Choroid plexus epithelial cell (primary cell): Measurements from ENCODE around the gene FOXP4.

Experiments
- DNase-seq: peaks from one replicate; pipeline ENCODE4 v3.0.0-alpha.2; 2010; ENCODE audit warnings: low read depth
- H3K4me3 ChIP-seq: 2 replicates; pipeline ENCODE4 v1.5.1; 2011; ENCODE audit warnings: low read depth, mild to moderate bottlenecking, control low read depth, low read length, moderate library complexity
- TF ChIP-seq, protein P1 (sequence below): conservative IDR thresholded peaks from 2 replicates; pipeline ENCODE4 v1.5.1; 2011; ENCODE audit warnings: low read depth, mild to moderate bottlenecking, control low read depth, inconsistent platforms, low read length, moderate library complexity

The FOXP4 gene

DNA sequence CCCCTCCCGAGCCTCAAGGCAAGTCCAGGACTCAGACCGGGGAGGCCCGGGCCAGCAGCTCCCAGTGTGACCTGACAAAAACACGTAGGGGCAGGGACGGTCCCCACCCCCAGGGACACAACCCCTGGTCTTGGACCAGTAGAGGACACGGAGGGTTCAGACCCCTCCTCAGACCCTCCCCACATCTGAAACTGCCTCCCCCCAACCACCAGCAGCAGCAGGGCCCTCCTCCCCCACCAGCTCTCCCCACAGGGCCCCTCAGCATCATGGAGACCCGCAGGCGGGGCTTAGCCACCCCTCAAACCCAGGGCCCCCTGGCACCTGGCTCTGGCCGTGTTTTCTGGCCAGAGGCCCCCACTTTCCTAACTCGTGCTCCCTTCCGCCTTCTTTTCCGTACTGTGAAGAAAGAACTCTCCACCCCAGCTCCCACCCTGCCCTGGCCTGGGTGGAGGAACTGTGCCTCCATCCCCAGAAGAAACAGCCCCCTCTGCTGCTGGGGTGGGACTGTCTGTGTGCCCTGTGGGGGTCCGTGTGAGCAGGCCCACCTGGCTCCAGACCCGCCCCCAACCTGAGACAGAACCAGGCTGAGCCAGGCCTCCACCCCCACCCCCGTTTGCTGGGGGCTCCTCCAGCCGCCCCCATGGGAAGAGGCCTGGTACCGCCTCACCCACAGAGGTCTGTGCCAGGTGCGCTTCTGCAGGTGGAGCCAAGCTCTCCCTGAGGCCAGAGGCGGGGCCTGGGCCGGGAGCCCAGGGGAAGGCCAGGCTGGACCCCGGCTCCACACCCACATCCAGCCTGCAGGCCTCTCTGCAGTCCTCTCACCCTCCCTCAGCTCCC lies 53.1 kb downstream of the FOXP4 start:
- TF ChIP-seq, protein P1, sequence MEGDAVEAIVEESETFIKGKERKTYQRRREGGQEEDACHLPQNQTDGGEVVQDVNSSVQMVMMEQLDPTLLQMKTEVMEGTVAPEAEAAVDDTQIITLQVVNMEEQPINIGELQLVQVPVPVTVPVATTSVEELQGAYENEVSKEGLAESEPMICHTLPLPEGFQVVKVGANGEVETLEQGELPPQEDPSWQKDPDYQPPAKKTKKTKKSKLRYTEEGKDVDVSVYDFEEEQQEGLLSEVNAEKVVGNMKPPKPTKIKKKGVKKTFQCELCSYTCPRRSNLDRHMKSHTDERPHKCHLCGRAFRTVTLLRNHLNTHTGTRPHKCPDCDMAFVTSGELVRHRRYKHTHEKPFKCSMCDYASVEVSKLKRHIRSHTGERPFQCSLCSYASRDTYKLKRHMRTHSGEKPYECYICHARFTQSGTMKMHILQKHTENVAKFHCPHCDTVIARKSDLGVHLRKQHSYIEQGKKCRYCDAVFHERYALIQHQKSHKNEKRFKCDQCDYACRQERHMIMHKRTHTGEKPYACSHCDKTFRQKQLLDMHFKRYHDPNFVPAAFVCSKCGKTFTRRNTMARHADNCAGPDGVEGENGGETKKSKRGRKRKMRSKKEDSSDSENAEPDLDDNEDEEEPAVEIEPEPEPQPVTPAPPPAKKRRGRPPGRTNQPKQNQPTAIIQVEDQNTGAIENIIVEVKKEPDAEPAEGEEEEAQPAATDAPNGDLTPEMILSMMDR: no peak
- DNase-seq: no peak
- H3K4me3 ChIP-seq: no peak overlapping the region

DNA sequence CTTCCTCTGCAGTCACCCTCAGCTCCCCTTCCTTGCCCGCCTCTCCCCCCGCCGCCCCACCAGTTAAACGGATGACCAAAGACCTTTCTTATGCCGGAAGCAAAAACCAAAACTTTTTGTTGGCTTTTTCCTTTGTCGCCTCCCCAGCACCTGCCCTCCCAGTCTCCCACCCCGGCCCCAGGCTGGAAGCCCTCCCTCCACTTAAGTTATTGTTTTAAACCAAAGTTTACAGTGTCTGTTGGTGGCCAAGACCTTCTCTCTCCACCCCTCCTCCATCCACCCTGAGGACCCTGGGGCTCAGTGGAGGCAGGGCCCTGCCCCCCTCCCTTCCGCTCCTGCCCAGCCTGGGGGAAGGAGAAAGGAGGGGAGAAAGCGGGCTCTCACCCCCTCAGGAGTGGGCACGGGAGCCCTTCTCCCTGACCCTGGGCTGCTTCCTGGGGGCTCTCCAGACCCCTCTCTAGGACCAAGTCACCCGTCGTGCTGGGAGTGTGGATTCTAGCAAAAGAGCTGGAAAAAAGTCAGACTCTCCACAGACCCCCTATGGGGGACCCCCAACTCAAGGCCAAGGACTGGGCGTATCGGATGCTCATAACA lies 53.8 kb downstream of the FOXP4 start:
- H3K4me3 ChIP-seq: no peak overlapping the region
- no peak for DNase-seq
- TF ChIP-seq, protein P1: no peak

DNA sequence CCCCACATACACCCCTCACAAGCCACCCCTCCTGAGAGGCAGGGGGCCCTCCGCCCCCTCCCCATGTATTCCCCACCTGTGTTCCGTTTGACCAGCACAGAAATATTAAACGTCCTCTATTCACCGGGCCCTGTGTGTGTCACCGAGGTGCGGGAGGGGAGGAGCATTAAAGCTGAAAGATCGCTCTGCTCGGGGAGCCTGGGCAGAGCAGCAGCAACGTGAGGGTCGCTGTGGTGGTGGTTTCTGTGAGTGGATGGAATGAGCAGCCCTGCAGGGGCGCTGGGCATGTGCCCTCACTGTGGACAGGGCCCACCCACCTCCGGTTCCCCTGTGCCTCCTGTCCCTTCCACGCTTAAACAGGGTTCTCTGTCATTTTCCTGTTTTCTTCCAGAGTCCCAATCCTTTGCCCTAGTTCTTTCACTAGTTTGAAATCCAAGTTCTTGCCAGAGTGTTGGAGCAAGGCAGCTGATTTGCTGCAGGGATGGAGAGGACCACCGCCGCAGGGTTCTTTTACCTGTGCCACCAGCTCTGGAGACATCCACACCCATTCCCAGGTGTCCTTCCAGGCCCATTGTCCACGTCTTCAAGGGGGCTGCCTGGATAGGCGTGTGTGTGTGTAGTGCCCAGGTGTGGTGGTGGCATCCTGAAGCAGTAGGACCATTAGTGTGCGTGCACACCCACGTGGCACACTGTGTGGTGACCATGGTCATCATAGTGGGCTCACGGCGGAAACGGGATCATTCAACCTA lies 54.5 kb downstream of the FOXP4 start:
- H3K4me3 ChIP-seq: no peak overlapping the region
- TF ChIP-seq, protein P1: no peak
- no peak for DNase-seq

DNA sequence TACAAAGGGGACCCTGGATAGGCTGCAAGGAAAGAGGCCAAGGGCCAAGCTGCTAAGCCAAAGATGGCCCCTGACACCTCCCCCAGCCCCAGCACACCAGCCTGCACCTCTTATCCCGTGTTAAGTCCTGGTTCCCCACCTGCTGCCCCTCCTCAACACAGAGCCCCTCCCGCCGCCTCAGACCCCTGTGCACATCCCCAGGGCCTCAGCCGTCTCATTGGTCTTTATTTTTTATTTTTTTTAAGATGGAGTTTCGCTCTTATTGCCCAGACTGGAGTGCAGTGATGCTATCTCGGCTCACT lies 55.0 kb downstream of the FOXP4 start:
- no peak for DNase-seq
- TF ChIP-seq, protein P1: no peak
- H3K4me3 ChIP-seq: no peak overlapping the region

DNA sequence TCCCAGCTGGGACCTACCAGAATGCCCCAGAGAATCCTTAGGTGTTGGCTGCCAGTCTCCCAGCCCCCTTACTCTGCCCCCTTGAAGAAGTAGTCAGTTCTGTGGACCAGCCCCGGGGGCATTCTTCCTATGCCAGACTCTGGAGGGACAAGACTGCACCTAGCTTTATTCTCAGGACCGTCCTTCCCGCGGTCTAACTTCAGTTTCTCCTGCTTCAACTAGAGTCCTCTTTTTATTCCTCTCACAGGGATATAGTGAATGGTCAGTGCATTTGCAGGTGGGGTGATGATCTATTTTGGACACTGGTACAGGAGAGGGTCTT lies 56.2 kb downstream of the FOXP4 start:
- DNase-seq: no peak
- TF ChIP-seq, protein P1: no peak
- no peak overlapping the region for H3K4me3 ChIP-seq

DNA sequence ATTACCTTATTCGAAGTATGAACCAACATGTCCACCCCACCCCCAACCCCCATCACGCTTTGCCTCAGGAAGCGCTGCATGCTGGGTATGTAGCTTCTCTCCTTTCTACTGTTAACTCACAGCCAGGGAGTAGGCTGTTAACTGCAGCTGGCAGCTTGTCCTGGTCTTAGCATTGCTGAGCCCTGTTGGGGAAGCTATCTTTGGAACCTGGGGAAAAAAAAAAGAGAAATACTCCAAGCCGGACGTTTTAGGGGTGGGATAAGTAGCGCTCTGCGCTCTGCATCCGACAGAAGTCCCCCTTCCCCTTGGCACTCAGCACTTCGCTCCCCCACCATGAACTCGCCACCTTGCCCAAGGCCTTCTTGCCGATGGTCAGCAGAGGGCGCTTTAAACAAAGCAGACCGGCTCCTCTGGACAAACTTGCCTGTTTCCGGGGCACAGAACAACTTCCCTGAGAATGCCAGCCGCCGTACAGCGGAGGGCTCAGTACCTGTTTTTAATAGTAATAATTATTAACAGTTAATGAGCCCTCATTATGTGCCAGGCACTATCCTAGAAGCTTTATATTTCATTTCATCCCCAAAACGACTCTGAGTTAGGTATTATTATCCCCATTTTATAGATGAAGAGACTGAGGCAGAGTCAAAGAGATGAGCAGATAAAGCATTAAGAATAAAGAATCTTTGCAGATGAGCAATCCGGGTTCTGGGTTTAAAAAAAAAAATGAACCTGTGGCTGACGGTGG lies 56.9 kb downstream of the FOXP4 start:
- peak; percentile 91 for DNase-seq
- TF ChIP-seq, protein P1: peak; percentile 97

More for the DNA sequence above, 56.9 kb downstream of the FOXP4 start:
- peak overlapping the region; percentile 36 for H3K4me3 ChIP-seq
